Non-pigmented ciliary epithelial cell (primary cell): ENCODE measurements around the gene CDK5.
"Not testable (repeated sequence)": the region's sequence is repeated elsewhere in the genome, so short reads cannot be mapped to it uniquely, and the experiment has no call there.

Source experiments
- DNase-seq: peaks from one replicate; pipeline ENCODE4 v3.0.0-alpha.2; 2010; ENCODE audit warnings: low read depth

CDK5 gene

DNA sequence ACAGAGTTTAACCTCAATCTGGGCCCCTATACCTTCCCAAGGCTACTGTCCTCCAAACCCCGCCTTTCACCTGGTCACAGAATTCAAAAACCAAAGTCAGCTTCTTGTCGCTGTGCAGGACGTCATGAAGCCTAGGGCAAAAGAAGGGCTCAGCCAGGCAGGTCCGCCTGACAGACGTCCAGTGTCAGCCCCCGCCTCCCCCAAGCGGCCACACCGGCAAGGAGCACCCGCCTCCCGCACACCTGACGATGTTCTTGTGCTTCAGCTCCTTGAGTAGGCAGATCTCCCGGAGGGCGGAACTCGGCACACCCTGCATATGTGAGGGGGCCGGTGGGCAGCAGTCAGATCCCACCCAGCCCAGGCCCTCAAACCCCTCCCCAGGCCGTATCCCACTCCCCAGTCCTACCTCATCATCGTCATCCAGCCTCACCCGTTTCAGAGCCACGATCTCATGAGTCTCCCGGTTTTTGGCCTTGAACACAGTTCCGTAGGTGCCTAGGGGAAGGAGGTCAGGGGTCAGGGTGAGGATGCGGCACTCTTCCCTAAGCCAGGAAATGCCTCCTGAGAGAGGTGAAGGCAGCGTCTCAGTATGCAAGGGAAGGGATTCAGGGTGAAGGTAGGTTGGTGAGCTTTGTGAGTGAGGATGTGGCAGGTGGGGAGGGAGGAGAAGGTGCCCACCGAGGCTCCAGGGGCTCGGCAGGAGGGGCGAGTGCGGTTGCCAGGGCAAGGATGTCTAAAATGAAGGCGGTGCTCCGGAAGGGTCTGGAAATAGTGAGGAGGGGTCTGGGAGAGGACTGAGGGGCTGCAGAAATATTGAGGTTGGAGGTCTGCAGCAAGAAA, 811 bp downstream of the CDK5 start:
- DNase-seq, result no peak

DNA sequence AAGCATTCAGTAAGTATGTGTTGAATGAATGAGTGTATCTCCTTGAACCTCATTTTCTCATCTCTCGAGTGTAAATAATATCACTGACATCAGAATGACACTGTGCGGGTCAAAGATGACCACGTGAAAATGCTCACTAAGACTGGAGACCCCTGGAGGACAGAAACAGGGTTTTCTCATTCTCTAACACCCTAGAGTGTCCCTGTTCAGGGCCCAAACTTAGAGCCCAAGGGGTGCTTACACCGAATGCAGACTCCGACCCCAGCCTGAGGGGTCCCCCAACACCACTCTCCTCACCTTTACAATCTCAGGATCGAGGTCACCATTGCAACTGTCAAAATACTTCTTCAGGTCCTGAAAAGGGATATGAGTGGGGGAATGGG, 1.4 kb downstream of the CDK5 start:
- DNase-seq, result no peak

DNA sequence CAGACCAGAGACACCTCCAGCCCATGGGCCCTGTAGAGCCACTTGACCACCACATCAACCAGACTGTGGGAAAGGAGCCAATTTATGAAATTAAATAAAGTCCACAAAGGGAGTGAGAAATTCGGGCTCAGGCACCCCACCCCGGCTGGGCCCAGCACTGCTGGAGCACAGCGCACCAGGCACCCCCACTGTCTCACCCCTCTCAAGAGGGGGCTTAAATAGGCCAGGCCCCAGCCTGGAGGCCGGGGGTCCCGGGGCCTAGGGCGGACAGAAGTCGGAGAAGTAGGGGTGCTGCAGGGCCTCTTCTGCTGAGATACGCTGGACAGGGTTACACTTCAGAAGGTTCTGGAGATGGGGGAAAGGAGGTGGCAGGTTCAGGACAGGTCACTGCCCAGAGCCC, 3.9 kb downstream of the CDK5 start:
- no peak for DNase-seq

DNA sequence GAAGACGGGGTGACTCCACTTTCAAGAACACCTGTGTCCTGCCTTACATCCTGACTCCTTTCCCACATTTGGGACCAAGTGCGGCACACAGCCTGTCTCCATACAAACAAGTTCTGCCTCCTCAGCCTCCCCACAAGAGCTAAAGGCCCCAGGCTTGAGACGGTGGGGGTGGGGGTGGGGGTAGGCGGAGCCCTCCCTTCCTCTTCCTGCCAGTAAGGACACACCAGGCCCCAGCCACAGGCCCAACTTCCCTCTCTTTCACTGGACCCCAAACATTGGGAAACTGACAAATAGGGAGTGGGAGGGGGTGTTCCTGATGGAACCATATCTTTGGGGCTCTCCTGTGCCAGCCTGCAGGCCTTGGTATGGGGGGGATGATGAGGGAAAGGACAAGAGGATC, 4.6 kb downstream of the CDK5 start:
- DNase-seq, result no peak

DNA sequence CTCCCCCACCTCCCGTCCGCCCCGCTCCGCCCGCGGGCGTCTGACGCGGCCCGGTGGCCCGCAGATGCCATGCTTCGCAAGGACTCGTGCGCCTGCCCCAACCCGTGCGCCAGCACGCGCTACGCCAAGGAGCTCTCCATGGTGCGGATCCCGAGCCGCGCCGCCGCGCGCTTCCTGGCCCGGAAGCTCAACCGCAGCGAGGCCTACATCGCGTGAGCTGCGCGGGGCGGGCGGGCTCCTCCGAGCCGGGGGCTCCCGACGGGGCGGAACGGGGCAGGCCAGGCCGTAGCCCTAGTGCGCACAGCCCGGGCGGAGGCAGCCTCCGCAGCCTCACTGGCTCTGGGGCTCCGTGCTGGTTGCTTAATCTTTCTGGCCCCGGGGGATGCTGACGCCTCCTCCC, 6.6 kb downstream of the CDK5 start:
- no peak for DNase-seq

DNA sequence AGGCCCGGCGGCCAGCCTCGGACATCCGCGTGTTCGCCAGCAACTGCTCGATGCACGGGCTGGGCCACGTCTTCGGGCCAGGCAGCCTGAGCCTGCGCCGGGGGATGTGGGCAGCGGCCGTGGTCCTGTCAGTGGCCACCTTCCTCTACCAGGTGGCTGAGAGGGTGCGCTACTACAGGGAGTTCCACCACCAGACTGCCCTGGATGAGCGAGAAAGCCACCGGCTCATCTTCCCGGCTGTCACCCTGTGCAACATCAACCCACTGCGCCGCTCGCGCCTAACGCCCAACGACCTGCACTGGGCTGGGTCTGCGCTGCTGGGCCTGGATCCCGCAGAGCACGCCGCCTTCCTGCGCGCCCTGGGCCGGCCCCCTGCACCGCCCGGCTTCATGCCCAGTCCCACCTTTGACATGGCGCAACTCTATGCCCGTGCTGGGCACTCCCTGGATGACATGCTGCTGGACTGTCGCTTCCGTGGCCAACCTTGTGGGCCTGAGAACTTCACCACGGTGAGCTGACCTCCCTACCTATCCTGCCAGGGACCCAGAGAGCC, 8.7 kb downstream of the CDK5 start:
- DNase-seq, result no peak

DNA sequence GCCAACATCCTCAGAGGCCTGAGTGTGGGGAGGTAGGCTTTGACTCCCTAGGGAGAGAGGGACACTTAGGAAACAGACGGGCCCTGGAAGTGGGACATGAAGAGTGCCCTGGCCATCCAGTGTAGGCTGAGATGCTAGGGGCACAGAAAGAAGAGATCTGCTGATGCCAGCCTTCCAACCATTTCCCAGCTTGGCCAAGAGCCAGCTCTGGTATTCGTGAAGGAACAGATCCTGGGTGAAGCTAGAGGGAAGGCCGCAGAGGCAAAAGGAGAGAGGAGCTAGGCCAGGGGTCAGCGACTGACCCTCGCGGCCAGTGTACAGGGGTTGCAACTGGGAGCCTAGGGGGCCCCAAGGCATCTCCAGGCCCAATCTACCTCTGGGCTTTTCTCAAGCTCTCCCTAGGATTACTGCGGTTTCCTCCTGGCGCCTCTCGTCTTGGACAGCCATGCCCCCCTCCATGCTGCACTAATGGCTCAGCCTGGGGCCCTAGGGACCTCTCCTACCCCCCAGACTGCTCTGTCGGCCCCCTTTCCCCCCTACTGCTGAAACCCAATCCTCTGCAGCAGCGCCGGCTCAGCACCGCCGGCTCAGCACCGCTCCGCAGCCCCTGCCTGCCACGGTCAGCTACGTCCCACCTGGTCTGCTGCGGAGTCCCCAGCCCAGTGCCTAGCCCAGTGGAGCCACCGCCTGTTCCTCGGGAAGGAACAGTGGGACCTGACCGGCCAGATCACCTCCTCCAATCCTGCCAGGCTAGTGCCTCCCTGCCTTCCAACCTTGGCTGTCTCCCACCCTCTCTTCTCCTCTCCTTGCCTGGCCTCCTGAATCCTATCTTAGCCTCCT, 9.5 kb downstream of the CDK5 start, which contains the start of gene ASIC3:
Gene ASIC3 (plus strand): TSS at position 556 of the 840 bp plus-strand sequence. CDS start 355 bp downstream, outside the sequence.
- DNase-seq, result no peak

DNA sequence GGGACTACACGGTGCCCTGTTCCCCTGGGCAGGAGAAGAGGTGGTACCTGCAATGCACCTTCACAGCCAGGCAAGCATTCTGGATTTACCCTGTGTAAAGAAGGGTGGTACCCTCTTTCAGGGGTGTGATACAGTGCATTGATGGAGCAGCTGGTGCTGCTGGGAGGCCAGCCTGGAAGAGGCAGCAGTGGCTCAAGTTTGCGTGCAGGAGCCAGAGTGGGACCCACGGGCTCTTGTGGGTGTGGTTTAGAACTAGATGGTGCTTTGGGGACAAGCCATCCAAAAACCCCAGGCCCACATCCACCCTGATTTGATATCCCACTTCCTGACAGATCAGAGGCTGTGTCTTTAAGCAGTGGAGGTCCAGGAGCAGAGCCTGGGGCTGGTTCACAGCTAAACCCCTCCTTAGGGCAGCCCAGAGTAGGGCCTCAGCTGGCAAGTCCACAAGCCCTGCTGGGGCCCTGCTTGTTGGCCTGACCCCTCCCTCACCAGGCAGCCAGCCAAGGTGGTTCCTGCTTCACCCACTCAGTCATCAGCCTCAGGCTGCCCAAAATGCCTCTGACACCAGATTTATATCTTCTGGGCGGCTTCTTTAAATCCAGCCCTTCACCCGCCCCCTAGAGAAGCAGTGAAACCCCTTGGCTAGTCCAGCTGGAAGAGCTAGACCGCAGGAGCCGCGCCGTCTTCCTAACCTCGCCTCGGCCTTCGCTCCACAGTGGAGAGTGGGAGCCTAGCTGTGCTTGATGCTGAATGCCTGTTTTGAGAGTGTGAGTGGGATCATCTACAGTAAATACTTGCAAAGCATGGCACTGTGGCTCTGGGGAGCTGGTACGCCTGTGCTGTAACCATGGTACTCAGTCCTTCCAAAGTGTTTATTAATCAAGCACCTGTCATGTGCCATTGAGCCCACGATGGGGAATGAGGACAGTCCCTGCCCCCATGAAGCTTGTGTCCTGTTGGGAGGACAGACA, 10.8 kb downstream of the CDK5 start:
- DNase-seq, result no peak

DNA sequence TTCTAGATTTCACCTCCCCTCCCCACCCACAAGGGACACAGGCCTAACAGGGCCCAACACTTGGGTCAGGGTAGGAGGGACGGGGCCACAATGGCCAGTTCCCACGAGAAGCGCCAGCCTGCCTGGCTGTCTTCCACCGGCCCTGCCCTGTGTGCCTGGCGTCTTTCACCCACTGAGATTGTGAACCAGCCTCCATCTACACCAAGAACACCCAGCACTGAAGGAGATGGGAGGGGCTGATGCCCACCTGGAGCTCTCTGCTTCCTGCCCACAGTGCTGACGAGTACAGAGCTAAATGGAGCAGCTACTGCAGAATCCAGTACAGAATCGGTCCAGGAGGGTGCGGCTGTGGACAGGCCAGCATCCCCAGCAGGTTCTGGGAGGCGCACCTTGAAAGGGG, 11.7 kb downstream of the CDK5 start:
- DNase-seq, result no peak

DNA sequence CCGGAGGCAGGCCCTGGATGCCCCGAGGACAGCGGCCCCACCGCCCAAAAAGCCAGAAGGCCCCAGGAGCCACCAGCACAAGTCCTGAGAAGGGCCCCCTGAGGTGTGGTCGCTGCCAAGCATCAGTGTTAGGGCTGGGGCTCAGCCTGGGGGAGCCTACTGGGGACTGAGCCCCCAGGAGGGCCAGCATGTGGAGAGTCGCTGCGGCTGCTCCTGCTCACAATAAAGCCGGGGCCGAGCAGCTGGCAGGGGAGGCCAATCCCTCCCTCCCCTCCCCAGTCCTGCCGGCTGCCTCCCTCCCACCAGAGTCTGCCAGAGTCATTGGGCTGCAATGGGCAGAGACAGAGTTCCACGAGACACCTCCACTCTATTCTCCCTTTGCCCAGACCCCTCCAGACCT, 12.4 kb downstream of the CDK5 start:
- no peak for DNase-seq

DNA sequence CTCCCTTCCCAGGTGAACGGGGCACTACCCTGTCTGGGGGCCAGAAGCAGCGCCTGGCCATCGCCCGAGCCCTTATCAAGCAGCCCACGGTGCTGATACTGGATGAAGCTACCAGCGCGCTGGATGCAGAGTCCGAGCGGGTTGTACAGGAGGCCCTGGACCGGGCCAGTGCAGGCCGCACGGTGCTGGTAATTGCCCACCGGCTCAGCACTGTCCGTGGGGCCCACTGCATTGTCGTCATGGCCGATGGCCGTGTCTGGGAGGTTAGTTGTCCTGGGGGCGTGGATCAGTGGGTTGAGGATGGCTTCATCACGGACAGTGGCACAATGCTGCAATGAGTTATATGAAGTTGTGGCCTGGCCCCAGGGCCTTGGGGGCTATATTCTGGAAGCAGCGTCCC, 13.7 kb downstream of the CDK5 start:
- DNase-seq, result no peak

DNA sequence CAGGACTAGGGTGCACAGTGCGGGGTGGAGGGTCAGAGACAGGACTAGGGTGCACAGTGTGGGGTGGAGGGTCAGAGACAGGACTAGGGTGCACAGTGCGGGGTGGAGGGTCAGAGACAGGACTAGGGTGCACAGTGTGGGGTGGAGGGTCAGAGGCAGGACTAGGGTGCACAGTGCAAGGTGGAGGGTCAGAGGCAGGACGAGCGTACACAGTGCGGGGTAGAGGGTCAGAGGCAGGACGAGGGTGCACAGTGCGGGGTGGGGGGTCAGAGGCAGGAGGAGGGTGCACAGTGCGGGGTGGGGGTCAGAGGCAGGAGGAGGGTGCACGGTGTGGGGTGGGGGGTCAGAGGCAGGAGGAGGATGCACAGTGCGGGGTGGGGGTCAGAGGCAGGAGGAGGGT, 14.2 kb downstream of the CDK5 start:
- not testable (repeated sequence) for DNase-seq

DNA sequence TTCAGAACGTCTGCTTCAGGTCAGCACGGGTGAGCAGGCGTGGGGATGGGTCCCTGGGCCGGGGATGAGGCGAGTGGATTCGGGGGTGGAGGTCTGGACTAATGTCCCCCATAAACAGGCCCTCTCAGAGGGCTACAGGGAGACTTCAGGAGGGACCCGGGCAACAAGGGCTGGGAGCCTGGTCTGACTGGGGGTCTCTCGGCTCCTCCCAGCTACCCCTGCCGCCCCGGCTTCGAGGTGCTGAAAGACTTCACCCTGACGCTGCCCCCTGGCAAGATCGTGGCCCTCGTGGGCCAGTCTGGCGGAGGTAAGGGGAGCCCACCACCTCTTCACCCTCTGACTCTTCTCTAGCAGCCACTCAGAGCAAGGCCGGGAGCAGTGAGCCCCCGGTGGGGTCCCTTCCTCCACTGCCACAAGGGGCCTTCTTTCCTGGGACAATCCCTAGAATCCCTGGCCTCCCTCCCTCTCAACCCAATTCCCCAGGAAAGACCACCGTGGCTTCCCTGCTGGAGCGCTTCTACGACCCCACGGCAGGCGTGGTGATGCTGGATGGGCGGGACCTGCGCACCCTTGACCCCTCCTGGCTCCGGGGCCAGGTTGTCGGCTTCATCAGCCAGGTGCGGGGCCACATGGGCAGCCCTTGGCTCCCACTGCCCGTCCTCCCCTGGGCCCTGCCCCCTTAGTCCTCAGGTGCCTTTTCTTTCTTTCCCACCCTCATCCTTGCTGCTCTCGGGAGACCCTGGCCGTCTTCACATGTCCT, 16.9 kb downstream of the CDK5 start:
- DNase-seq, result no peak

DNA sequence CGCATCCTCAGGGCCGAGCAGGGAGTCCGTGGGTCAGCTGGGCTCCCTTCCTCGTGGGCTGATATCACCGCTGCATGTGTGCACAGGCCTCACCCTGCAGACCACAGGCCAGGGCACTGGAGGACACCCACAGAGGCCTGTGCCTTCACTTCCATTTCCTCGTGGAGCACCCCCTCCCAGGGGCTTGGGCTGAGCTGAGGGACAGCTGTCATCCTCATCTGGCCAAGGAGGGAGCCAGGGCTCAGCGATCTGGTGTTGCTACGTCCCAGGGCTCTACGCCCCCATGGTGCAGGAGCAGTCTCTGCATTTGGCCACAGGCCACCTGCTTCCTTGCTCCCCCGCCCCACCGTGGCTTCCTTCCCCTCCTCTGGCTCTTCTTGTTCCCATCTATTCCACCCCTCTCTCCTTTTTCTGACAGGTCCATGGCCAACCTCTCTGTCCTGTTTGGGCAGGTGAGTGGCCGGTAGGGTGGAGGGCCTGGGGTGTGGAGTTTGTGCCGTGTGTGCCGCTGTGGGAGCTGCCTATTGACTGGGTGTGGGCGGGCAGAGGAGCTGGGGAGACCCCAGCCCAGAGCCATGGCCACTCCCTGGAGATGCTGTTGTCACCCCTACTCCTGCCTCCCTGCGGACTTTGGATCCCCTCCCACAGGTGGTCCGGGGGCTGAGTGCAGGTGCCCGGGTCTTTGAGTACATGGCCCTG, 17.7 kb downstream of the CDK5 start:
- no peak for DNase-seq

DNA sequence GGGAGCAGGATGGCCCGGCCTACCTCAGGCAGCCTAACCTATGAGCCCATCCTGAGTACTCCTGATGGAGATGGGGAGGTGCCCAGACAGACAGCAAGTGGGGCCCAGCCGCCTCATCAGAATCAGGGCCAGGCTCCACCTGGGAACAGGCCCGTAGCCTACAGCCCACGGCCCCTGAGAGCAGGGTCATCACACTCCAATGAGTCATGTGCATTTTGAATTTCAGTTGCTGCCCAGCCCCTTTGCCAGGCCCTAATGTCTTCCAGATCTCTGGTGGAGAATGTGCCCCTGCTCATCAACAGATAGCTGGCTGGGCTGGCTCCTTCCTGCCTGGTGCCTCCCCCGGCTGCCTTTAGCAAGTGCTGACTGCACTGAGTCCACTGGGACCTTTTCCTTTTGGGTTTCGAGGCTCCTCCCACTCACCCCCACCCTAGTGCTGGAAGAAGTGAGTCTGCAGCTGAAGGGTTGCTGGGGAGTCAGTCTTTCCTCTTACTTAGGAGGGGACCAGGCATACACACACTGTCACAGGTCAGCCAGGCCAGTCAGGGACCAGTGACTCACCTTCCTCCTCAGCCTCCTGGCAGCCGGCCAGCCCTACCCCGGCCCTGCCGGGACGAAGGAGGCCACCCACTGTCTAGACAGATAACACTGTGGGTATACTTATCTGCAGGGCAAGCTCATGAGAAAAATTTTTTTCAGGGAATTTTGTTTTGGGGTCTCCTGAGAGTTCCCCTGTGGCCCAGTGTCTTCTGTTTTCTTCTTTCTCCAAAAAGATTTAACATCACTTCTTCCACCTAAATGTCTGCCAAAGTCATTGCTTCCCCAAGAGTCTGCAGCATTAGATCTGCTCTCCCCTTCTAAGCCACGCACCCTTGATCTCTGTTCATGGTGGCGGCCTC, 18.5 kb downstream of the CDK5 start:
- DNase-seq, result peak; percentile 75

DNA sequence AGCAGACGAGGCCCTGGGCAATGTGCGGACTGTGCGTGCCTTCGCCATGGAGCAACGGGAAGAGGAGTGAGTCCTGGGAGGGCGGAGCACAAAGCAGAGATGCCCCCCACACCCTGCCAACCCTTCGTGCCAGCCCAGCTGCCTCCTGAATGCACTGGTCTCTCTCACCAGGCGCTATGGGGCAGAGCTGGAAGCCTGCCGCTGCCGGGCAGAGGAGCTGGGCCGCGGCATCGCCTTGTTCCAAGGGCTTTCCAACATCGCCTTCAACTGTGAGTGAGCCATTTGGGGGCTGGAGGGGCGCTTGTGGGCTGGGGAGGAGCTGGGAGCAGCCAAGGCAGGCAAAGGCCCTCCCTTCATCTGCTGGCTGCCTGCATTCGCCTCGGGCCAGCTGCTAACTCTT, 21.8 kb downstream of the CDK5 start:
- no peak for DNase-seq

DNA sequence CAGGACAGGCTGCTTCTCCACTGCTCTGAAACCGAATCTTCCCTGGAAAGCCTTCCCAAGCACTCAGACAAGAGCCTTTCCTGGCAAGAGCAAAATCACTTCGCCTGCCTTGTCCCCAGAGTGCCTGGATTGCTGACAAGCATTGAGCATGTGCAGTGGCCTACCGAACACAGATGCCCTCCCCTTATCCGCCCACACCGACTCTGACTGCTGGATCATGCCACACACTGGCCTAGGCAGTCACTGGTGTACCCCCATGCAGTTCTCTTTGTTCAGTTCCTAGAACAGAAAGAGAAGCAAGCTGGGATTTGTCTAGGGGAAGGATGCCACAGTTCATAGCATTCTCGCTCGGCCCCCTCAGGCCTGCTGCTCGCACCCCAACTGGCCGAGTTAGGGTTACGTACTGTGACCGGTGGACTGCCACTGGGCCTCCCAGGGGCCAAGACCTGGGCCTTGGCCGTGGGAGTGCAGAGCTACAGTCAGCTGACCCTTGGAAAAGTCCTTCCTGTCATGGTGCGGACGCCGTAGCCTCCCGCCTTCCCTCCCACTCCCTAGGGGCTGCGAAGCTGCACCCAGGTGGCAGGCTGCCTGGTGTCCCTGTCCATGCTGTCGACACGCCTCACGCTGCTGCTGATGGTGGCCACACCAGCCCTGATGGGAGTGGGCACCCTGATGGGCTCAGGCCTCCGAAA, 22.5 kb downstream of the CDK5 start:
- DNase-seq, result no peak

DNA sequence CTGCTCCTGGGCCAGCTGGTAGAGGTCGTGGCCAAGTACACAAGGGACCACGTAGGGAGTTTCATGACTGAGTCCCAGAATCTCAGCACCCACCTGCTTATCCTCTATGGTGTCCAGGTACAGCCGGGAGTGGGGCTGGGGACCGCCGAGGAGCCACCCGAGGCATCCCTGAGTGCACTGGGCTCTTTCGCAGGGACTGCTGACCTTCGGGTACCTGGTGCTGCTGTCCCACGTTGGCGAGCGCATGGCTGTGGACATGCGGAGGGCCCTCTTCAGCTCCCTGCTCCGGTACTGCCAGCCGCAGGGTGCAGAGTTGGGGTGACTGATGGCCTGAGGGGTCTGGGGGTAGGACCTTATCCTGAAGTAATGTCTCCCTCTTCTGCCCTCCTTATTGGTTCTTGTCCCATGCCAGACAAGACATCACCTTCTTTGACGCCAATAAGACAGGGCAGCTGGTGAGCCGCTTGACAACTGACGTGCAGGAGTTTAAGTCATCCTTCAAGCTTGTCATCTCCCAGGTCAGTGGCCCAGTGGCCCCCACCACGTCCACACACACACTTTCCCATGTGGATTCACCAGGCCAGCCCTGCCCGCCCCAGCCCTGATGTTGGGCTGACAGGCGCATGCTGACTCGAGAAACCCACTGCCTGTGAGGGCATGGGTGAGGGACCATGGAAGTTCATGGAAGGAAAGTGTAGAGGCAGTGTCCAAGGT, 23.2 kb downstream of the CDK5 start:
- DNase-seq, result no peak
